ENCODE data around the gene SYNDIG1.

- TF ChIP-seq CTCF (IDR thresholded peaks at IDR 0.05 in 4 of 5, conservative IDR thresholded peaks at IDR 0.05 in 1 of 5) = no peak
- TF ChIP-seq POLR2A (IDR thresholded peaks at IDR 0.05) = no peak
Measured at GRCh38 chr20:24633521-24633920, 164.1 kb downstream of the SYNDIG1 start.

Measured in gastrocnemius medialis (tissue), 4 donors.